H4 (cell line): ENCODE measurements around the gene SLC2A4. TPM values are rescaled to one million over a fixed set of nuclear protein-coding genes. Genes with fewer than 3 reads are reported as not detected.

Experiments
- DNase-seq: peaks from one replicate; pipeline ENCODE4 v3.0.0-alpha.2; 2015; ENCODE audit warnings: low spot score
- total RNA-seq: library from RNA; depleted of rRNA; stranded (reverse); fragments of >200 nt; shearing (Covaris generic); gene quantifications from 2 replicates; pipeline ENCODE4 v1.2.3, GENCODE V29; 2014

SLC2A4 gene
- total RNA-seq, 1 experiment from 2014 or later, result 0.17 TPM

DNA sequence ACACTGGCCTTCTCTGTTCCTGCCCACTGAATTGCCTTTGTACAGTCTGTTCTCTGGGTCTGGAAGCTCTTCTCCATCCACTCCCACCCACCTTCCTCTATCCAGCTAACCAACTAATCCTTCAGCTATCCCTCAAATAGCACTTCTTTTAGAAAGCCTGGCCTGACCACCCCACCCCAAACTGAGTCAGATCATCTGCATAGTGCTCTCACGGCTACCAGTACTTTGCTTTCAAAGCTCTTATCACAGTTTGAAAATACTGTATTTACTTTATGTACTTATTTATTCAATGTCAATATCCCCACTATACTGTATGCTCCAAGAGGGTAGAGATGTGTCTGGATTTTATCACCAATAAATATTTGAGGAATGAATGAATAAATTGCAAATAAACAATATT is 14.7 kb upstream of the SLC2A4 start:
- DNase-seq, result no peak

- no peak for DNase-seq
Observed at GRCh38 chr17:7279448-7279847, 2.1 kb upstream of the SLC2A4 start.

DNA sequence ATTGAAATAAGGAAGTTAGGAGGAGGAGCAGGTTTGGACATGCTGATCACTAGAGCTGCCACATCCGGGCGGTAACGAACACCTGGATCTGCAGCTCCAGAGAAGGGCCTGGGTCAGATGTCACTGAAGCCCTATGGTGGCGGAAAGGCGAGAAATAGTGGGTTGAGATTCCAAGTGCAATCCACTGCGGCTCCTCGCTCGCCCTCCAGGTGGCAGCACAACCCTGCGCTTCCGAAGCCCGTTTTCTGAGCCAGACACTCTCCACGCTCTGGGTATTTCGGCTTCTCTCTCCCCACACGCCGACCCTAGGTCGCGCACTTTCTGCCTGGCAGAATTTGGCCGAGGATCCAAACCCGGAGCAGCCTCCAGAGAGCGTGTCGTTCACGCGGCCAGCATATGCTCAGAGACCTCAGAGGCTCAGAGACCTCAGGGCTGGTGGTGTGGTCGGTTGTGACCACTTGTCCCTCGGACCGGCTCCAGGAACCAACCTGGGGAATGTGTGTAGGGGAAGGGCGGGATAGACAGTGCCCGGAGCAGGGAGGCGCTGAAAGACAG is 922 bp upstream of the SLC2A4 start:
- DNase-seq, result peak; percentile 64

DNA sequence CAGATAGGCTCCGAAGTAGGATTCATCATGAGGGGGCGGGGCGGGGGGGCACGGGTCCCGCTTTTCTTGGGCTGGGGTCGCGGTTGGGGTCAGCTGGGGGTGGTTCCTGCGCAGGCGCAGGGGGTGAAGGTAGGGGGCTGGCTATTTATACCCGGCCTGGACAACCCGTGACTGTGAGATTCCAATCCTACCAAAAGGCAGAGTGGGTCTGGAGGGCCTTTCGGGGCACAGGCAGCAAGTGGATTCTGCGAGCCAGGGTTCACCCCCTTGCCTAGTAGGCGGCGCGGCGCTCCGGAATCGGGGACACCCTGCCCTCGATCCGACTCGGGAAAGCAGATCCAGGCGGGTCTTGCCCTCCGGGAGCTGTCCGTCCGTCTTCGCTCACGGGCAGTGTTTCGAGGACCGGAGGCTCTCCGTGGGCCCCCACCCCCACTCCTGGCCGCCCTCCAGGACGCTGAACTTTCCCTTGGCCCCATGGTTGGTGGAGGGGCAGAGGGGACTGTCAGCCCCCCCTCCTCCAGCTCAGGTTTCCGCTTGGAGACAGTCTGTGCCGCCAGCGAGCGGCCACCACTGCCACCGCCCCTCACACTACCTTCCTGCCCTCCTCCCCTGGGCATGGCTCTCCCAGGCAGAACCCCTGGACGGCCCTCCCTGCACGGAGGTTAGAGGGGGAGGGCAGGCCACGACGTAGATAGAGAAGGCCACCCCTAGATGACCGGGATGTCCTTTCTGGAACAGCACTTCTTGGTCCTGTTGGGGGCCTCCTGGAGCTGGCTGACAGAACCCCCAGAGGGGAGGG is 634 bp downstream of the SLC2A4 start:
- DNase-seq, result no peak

DNA sequence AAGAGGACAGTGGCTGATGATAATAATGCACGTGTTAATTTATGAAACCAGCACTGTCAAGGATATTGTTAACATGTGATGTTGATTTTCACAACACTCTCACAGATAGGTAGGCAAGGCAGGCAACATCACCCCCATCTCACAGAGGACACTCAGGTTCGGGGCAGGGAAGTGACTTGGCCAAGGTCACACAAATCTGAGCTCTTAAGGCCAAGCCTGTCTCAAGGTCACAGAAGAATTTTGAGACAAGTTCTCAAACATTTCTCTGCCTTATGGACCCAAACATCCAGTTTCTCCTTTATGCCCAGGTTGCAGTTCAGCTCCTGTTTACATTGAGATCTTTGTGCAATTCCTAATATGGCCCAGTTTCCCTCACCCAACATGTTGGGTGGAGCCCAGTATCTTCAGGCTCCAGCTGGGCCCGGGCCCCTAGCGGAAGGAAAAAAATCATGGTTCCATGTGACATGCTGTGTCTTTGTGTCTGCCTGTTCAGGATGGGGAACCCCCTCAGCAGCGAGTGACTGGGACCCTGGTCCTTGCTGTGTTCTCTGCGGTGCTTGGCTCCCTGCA is 1.3 kb downstream of the SLC2A4 start:
- no peak for DNase-seq

DNA sequence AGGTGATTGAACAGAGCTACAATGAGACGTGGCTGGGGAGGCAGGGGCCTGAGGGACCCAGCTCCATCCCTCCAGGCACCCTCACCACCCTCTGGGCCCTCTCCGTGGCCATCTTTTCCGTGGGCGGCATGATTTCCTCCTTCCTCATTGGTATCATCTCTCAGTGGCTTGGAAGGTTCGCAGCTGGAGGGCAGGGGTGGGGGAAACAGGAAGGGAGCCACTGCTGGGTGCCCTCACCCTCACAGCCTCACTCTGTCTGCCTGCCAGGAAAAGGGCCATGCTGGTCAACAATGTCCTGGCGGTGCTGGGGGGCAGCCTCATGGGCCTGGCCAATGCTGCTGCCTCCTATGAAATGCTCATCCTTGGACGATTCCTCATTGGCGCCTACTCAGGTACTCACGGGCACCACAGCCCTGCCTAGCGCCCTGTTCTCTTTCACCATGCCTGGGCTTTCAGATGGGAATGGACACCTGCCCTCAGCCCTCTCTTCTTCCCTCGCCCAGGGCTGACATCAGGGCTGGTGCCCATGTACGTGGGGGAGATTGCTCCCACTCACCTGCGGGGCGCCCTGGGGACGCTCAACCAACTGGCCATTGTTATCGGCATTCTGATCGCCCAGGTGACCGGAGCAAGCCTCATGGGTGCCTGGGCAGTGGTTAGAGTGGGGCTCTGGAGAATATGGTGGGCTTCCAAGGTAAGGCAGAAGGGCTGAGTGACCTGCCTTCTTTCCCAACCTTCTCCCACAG is 2.1 kb downstream of the SLC2A4 start:
- DNase-seq, result no peak

DNA sequence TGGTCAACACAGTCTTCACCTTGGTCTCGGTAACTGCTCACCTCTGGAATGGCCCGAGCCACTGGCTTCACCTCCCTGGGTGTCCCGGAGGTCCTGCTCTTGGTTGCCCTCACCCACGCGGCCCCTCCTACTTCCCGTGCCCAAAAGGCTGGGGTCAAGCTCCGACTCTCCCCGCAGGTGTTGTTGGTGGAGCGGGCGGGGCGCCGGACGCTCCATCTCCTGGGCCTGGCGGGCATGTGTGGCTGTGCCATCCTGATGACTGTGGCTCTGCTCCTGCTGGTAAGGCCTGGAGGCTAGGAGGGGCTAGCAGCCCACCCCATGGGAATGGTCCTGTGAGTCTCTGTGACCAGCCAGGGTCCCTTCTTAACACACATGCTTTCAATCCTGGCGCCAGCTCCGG is 3.4 kb downstream of the SLC2A4 start:
- DNase-seq, result no peak

DNA sequence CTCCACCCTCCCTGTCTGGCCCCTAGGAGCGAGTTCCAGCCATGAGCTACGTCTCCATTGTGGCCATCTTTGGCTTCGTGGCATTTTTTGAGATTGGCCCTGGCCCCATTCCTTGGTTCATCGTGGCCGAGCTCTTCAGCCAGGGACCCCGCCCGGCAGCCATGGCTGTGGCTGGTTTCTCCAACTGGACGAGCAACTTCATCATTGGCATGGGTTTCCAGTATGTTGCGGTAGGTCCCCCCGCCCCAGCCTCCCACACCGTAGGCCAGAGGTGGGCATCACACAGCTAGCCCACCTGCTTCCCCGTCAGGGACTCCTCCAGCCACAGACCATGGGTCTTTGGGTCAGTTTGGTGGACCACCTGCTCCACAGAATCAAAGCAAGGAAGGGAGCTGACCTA is 4.2 kb downstream of the SLC2A4 start:
- no peak for DNase-seq

- DNase-seq, result no peak
Observed at GRCh38 chr17:7289256-7290032, 7.9 kb downstream of the SLC2A4 start.

- no peak for DNase-seq
Observed at GRCh38 chr17:7290166-7290565, 8.6 kb downstream of the SLC2A4 start.

GRCh38 chr17:7290685-7291084 is 9.2 kb downstream of the SLC2A4 start:
- no peak for DNase-seq

- DNase-seq, result no peak
Observed at GRCh38 chr17:7292194-7292593, 10.7 kb downstream of the SLC2A4 start.

- no peak for DNase-seq
Observed at GRCh38 chr17:7292729-7293128, 11.2 kb downstream of the SLC2A4 start.

DNA sequence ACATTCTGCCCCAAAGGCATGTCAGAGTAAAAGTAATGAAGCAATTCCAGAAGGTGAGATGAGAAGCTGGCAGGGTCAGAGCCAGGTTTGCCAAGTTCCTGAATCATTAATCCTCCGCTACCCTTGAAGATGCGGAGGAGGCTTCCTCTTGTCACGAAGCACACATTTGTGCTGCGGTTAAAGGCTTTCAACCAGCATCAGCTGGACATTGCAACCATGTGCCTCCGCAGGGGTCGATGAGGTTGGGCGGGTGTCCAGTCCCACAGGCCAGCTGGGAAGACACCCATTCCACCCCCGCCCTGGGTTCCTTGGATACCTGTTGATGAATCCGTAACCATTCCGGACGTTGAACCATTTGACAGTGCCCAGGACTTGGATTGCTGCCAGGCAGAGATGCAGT is 11.6 kb downstream of the SLC2A4 start:
- DNase-seq, result no peak

GRCh38 chr17:7293816-7294613 is 12.5 kb downstream of the SLC2A4 start:
- no peak for DNase-seq

DNA sequence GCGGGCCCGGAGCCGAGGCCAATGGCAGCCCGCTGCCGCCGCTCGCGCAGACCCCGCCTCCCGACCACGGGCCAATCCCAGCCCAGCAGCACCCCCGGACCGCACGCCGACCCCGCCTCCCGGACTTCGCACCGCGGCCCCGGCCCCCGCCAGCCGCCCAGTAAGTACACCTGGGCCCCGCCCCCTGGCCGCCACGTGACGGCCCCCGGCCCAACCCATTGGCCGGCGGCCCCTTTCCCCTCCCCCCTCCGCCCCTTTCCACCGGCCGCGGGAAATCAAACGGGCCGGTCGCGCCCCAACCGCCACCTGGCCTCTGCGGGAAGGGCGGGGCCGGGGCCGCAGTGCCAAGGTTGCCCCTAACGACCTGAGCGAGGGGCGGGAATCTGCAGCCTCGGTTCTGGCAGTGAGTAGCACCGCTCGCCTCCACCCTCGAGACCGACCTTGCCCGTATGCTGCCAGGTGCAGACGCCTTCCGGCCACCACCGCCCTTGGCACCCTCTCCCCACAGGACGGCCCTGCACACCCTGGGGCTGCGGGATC is 13.2 kb downstream of the SLC2A4 start, which contains the start of gene YBX2:
Gene YBX2, minus strand, starts transcription at position 26 of the 540 bp plus-strand sequence. CDS start 139 bp downstream, outside the sequence.
- DNase-seq, result no peak

DNA sequence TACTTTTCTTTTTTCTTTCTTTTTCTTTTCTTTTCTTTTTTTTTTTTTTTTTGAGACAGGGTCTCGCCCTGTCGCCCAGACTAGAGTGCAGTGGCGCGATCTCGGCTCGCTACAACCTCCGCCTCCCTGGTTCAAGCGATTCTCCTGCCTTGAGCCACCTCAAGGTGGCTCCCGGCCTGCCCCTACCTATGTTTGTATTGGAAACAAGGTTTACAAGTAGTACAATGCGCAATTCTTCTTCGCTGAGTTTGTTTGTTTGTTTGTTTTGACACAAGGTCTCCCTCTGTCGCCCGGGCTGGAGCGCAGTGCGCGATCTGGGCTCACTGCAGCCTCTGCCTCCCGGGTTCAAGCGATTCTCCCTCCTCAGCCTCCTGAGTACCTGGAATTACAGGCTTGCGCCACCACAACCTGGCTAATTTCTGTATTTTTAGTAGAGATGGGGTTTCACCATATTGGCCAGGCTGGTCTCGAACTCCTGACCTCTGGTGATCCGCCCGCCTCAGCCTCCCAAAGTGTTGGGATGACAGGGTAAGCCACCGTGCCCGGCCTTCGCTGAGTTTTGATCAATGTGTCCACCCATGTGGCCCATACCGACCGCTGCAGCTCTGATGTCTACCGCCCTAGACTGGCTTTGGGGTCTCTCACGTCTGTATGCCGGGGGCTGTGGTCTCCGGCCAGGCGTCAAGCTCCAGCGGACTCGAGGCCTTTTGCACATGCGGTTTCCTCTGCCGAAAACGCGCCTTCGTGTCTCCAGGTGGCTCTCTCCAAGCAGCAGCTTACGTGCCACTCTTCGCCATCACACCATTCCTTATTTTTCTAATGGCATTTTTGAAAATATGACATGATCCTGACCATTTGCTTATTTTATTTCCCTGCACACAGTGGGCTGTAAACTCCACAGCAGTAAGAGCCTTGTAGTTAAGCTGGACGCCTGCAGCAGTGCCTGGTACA is 14.0 kb downstream of the SLC2A4 start:
- no peak for DNase-seq

- DNase-seq, result peak; percentile 59
Observed at GRCh38 chr17:7296189-7296861, 14.8 kb downstream of the SLC2A4 start.

- no peak for DNase-seq
Observed at GRCh38 chr17:7304179-7304578, 22.7 kb downstream of the SLC2A4 start.
